ENCODE measurements around the gene DCUN1D3. TPM values are rescaled to one million over a fixed set of nuclear protein-coding genes. Genes with fewer than 3 reads are reported as not detected.

DCUN1D3 gene
- total and polyA plus RNA-seq, 2 donors (not counting 3 experiments of a cell fraction or from before 2014, with no cell fraction given): 10.4 to 35.0 TPM

GRCh38 chr16:20811889-20812439, 88.2 kb downstream of the DCUN1D3 start:
- Histone ChIP-seq H3K4me2 (ENCODE audit: insufficient read depth, low read length) (no peak overlapping the region), H3K9ac (replicated peaks; ENCODE audit: extremely low read depth, insufficient read depth, low read length) (no peak overlapping the region), H3K9me1 (replicated peaks; ENCODE audit: control insufficient read depth, extremely low read depth, insufficient read depth, low read length) (no peaks in the 10 kb centered on the region), H3K27me3 (ENCODE audit: control insufficient read depth in 2 of 2, insufficient read depth in 2 of 2, low read length in 2 of 2) (no peaks in the 10 kb centered on the region), H3K27ac (ENCODE audit: insufficient read depth, low read depth, low read length) (no peak overlapping the region), H3K4me1 (ENCODE audit: control insufficient read depth, extremely low read depth, insufficient read depth, low read length) (peaks cover 11% of the 10 kb centered on the region), H3K4me3 (replicated peaks in 1 of 3; ENCODE audit: insufficient read depth in 1 of 3, low read depth in 1 of 3, low read length in 3 of 3) (no peak overlapping the region), H3K9me3 (replicated peaks; ENCODE audit: control insufficient read depth, insufficient read depth, low read length) (no peaks in the 10 kb centered on the region), H3K36me3 (ENCODE audit: control insufficient read depth in 2 of 2, extremely low read depth in 1 of 2, insufficient read depth in 2 of 2, low read length in 2 of 2) (no peaks in the 10 kb centered on the region), H4K20me1 (replicated peaks; ENCODE audit: control insufficient read depth, extremely low read depth, insufficient read depth, low read length) (no peaks in the 10 kb centered on the region), H2AFZ (ENCODE audit: low read depth, low read length) (no peak overlapping the region), H3K79me2 (ENCODE audit: control insufficient read depth, insufficient read depth, low read length) (no peaks in the 10 kb centered on the region)
- ChIA-PET CTCF (no interaction called here), POLR2A (no interaction called here)
- intact Hi-C loops (cut with micrococcal nuclease): no loop called here
- FAIRE-seq (no peak), DNase-seq (ENCODE audit: low read depth, low spot score) (no peak)
- dilution Hi-C loops (cut with MboI; ENCODE audit: extremely low pct_ligation_motif_present, low sequenced_read_pairs): no loop called here
- BruUV-seq (replicated peaks): no TSS peak
- TF ChIP-seq FOS (IDR thresholded peaks at IDR 0.05; ENCODE audit: borderline replicate concordance, insufficient read depth, low read length) (no peak), MAX (IDR thresholded peaks at IDR 0.05; ENCODE audit: insufficient read depth, insufficient read length) (no peak), POLR2AphosphoS5 (IDR thresholded peaks at IDR 0.05; ENCODE audit: insufficient read depth, low read depth, low read length) (no peak), JUN (IDR thresholded peaks at IDR 0.05; ENCODE audit: borderline replicate concordance, insufficient read depth, insufficient read length, low read depth) (no peak), GATA2 (IDR thresholded peaks at IDR 0.05; ENCODE audit: insufficient read depth, insufficient read length, low read depth, low read length) (no peak), MYC (IDR thresholded peaks at IDR 0.05; ENCODE audit: low read depth, low read length) (no peak), EZH2 (IDR thresholded peaks at IDR 0.05; ENCODE audit: borderline replicate concordance, low read depth, low read length, severe bottlenecking) (no peak), CTCF (IDR thresholded peaks at IDR 0.05; ENCODE audit: extremely low read depth in 1 of 2, insufficient read depth in 1 of 2, low read depth in 1 of 2, low read length in 2 of 2) (no peak), POLR2A (IDR thresholded peaks at IDR 0.05; ENCODE audit: low read depth, low read length) (no peak)

All from endothelial cell of umbilical vein (primary cell).